ENCODE data around the gene RBPJL.

Gene RBPJL

GRCh38 chr20:45313943-45314342 lies 7.3 kb downstream of the RBPJL start:
- in situ Hi-C loops (cut with MboI; ENCODE audit: low pct_unique_long_range_greater_than_20kb, low sequenced_read_pairs, unreplicated experiment) = no loop called here
- no peak for TF ChIP-seq CTCF (IDR thresholded peaks at IDR 0.05; ENCODE audit: extremely low read depth, insufficient read depth, missing control alignments)

GRCh38 chr20:45315672-45316071 lies 9.0 kb downstream of the RBPJL start:
- in situ Hi-C loops (cut with MboI; ENCODE audit: low pct_unique_long_range_greater_than_20kb, low sequenced_read_pairs, unreplicated experiment) = no loop called here
- TF ChIP-seq CTCF (IDR thresholded peaks at IDR 0.05; ENCODE audit: extremely low read depth, insufficient read depth, missing control alignments) = no peak
- no peak for DNase-seq (ENCODE audit: low spot score)

More at GRCh38 chr20:45313943-45314342, 7.3 kb downstream of the RBPJL start:
- DNase-seq (ENCODE audit: low spot score) = no peak

- in situ Hi-C loops (cut with MboI; ENCODE audit: low pct_unique_long_range_greater_than_20kb, low sequenced_read_pairs, unreplicated experiment) = no loop called here
- TF ChIP-seq CTCF (IDR thresholded peaks at IDR 0.05; ENCODE audit: extremely low read depth, insufficient read depth, missing control alignments) = no peak
- no peak for DNase-seq (ENCODE audit: low spot score)
These were observed 9.8 kb downstream of the RBPJL start for GRCh38 chr20:45316150-45317080.

GRCh38 chr20:45317826-45318225 lies 11.2 kb downstream of the RBPJL start:
- DNase-seq (ENCODE audit: low spot score) = no peak
- in situ Hi-C loops (cut with MboI; ENCODE audit: low pct_unique_long_range_greater_than_20kb, low sequenced_read_pairs, unreplicated experiment) = no loop called here
- no peak for TF ChIP-seq CTCF (IDR thresholded peaks at IDR 0.05; ENCODE audit: extremely low read depth, insufficient read depth, missing control alignments)

GRCh38 chr20:45318386-45318939 lies 11.8 kb downstream of the RBPJL start:
- in situ Hi-C loops (cut with MboI; ENCODE audit: low pct_unique_long_range_greater_than_20kb, low sequenced_read_pairs, unreplicated experiment) = no loop called here
- DNase-seq (ENCODE audit: low spot score) = no peak
- TF ChIP-seq CTCF (IDR thresholded peaks at IDR 0.05; ENCODE audit: extremely low read depth, insufficient read depth, missing control alignments) = no peak

- no peak for TF ChIP-seq CTCF (IDR thresholded peaks at IDR 0.05; ENCODE audit: extremely low read depth, insufficient read depth, missing control alignments)
- DNase-seq (ENCODE audit: low spot score) = no peak
- in situ Hi-C loops (cut with MboI; ENCODE audit: low pct_unique_long_range_greater_than_20kb, low sequenced_read_pairs, unreplicated experiment) = no loop called here
These were observed 12.3 kb downstream of the RBPJL start for GRCh38 chr20:45318948-45319347.

Measured in GM13977 (cell line).